C4-2B (cell line): ENCODE measurements around the gene DNAJC21.

Source experiments
- H3K27ac ChIP-seq: fragments of 450-650 bp; 2 replicates; pipeline ENCODE4 v1.5.1; 2017
- ZFX ChIP-seq: fragments of 450-650 bp; IDR thresholded peaks from 2 replicates; pipeline ENCODE4 v1.6.1; 2017
- TF ChIP-seq, protein P1 (sequence below): fragments of 450-650 bp; conservative IDR thresholded peaks from 2 replicates; pipeline ENCODE4 v1.5.1; 2017; ENCODE audit warnings: mild to moderate bottlenecking

Gene DNAJC21

DNA sequence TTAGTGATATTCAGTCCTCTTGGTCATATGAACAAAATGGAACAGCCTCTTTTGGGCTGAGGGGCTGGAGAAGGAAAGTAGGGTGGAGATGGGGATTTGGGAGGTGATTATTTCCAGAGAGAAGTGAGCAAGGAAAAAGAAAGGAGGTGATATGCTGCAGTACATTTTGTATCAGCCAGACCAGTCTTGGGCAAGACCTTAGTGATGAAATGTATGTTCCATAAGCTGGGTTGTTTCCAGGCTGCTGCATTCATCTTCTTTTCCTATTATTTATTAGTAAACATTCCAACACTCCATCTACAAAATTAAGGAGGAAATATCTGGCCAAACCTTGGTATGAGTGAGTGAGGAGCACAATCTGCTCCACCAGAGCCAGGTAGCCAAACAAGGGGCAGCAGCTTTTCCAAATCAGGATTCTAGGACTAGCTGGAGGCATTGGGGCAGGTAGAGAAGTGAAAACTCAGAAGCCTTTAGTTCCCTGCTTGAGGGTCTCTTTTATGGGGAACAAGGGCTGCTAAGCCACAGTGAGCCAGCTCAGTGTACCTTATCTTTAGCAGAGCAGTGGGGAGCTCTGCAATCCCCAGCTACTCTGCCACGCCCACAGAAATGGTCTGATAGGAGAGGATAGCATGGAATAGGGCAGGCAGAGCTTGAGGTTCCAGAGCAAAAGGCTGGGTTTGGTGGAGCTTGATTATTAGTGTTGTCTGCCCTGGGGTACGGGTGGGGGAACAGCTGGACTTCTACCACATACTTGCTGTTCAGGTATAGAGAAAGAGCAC is 33.5 kb upstream of the DNAJC21 start:
- H3K27ac ChIP-seq: no peak overlapping the region
- TF ChIP-seq, protein P1, sequence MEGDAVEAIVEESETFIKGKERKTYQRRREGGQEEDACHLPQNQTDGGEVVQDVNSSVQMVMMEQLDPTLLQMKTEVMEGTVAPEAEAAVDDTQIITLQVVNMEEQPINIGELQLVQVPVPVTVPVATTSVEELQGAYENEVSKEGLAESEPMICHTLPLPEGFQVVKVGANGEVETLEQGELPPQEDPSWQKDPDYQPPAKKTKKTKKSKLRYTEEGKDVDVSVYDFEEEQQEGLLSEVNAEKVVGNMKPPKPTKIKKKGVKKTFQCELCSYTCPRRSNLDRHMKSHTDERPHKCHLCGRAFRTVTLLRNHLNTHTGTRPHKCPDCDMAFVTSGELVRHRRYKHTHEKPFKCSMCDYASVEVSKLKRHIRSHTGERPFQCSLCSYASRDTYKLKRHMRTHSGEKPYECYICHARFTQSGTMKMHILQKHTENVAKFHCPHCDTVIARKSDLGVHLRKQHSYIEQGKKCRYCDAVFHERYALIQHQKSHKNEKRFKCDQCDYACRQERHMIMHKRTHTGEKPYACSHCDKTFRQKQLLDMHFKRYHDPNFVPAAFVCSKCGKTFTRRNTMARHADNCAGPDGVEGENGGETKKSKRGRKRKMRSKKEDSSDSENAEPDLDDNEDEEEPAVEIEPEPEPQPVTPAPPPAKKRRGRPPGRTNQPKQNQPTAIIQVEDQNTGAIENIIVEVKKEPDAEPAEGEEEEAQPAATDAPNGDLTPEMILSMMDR: no peak
- TF ChIP-seq ZFX: no peak

DNA sequence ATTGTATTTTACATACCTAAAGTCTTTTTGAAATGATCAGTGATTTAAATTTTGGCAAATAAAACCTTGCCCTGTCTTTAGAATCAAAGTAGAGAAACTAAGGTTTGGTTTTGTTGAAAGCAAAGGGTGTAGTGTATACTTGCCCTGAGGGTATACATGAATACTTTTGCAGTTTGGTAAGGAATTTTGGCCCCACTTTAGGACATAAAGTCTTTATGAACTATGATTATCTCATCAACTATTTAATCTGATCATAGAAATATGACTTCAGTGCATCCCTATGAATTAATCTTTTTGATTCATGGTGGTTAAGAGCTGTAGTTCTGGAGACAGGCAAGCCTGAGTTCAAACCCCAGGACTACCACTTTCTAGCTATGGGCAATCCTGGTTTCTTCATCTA is 31.7 kb upstream of the DNAJC21 start:
- no peak overlapping the region for H3K27ac ChIP-seq
- TF ChIP-seq, protein P1: no peak

DNA sequence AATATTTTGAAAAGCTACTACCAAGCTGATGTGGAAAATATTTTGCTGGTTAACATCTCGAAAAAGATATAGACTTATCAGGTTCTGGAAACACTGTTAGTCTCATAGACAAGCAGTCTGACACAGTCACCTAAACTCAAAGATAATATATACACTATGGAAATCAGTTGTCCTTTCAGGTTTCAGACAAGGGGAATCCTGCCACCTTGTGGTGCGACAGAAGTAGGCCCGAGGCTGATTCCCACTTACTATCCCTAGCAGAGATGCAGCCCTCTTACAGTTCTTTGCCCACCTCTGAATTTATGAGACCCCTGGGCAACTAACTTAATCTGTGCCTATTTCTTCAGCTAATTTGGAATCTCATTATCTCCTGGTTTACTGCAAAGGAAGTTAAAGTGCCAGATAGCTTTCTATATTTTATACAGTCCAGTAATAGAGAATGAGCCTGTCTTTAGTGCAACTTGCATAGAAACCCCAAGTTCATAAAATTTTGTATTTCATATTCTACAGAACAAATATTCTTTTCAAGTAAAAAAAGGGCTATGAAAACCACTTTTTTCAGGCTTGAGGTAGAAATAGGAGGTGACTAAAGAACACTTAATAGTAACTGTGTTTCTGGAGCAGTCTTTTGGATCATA is 31.0 kb upstream of the DNAJC21 start:
- no peak overlapping the region for H3K27ac ChIP-seq
- TF ChIP-seq, protein P1: peak; percentile 91
- no peak for TF ChIP-seq ZFX

DNA sequence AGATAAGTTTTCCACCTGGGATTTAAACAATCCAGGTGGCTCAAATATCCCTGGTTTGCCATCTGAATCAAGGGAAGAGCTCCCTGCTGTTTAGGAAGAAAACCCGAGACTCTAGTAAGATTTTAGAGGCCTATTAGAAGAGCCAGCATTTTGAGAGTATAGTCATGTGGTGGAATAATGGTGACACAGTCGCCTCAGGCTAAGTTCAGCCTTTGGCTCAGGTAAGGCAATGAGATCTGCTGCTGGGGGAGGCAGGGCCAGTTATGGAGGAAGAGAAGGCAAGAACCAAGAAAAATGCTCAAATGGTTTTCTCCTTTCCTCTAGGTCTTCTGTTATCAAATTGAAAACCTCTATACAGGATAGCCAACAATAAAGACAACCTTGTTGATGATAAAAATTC is 30.3 kb upstream of the DNAJC21 start:
- no peak overlapping the region for H3K27ac ChIP-seq
- TF ChIP-seq, protein P1: no peak
- TF ChIP-seq ZFX: no peak

DNA sequence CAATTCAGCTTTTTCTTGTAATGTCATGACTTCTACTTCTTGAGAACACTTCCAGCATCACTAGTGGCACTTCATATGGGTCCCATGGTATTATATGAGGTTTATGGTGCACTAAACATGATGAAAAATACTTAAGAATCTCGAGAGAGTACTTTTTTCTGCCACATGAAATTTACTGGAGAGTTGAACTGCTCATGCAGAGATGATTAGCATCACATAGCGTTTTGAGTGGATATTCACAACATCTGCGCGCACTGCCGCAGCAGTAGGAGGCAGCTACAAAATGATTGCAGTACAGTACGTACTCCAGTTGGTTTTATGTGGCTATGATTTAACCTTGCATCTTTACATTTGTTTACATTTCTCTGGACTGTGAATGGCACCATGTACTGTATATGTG is 28.7 kb upstream of the DNAJC21 start:
- TF ChIP-seq, protein P1: no peak
- TF ChIP-seq ZFX: no peak
- no peak overlapping the region for H3K27ac ChIP-seq

DNA sequence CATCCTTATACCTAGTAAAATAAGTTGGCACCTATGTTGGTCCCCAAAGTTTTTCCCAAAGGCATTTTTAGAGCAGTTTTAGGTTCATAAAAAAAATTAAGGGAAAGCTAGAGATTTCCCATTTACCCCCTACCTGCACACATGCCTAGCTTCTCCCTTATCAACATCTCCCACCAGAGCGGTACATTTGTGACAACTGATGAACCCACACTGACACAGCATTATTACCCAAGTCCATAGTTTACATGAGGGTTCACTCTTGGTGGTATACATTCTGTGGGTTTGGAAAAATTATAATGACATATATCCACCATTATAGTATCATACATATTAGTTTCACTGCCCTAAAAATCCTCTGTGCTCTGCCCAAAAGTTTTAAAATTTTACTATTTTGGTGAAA is 26.1 kb upstream of the DNAJC21 start:
- H3K27ac ChIP-seq: no peak overlapping the region
- TF ChIP-seq ZFX: no peak
- TF ChIP-seq, protein P1: no peak

DNA sequence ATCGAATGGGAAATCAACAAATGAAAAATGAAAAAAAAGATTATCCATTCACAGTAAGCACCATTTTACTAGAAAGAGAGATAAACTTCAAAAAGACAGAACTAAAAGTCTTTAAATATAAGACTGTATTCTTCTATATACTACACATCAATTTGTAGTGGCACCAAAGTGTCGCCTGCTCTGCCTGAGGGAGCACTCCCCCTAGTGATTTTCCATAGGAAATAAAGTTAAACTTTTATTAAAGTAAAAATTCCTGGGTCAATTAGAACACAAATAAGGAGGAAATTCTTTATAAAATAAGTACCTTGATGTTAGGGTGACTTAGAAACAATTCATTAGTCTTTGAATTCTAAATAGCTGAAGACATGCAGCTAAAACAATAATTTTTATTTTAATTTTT is 23.8 kb upstream of the DNAJC21 start:
- H3K27ac ChIP-seq: no peak overlapping the region
- TF ChIP-seq, protein P1: peak; percentile 79
- TF ChIP-seq ZFX: no peak
